Activated B cell treated with CpG ODN at 0.5 μM for 24 hours (primary cell): Measurements from ENCODE around the gene ASB2. TPM values are rescaled to one million over a fixed set of nuclear protein-coding genes. Genes with fewer than 3 reads are reported as not detected.

Experiments used
- ATAC-seq: fragments of 200-7000 bp; cut with Tn5 transposase; one replicate; pipeline ENCODE4 v1.10.0; 2021; ENCODE audit warnings: low read depth, mild to moderate bottlenecking, moderate library complexity
- CTCF ChIA-PET: fragments of 350-600 bp; sonication (Branson Sonifier 250); formaldehyde crosslinking; loops from one replicate; lab custom pipeline; 2021; ENCODE audit warnings: antibody characterized with exemption; lab: Charles Lee
- POLR2A ChIA-PET: fragments of 350-600 bp; sonication (Branson Sonifier 250); formaldehyde crosslinking; loops from one replicate; lab custom pipeline; 2021; ENCODE audit warnings: antibody characterized with exemption; lab: Charles Lee
- DNase-seq: peaks from one replicate; pipeline ENCODE4 v3.0.0; 2022
- H3K27ac Mint-ChIP-seq: one replicate; pipeline ENCODE4 v1.8.0; 2020; ENCODE audit warnings: mixed read lengths
- H3K27me3 Mint-ChIP-seq: one replicate; pipeline ENCODE4 v1.8.0; 2021; ENCODE audit warnings: mixed read lengths
- H3K36me3 Mint-ChIP-seq: one replicate; pipeline ENCODE4 v1.8.0; 2021; ENCODE audit warnings: low read depth, mixed read lengths
- H3K4me1 Mint-ChIP-seq: one replicate; pipeline ENCODE4 v1.8.0; 2021; ENCODE audit warnings: mixed read lengths
- H3K4me3 Mint-ChIP-seq: one replicate; pipeline ENCODE4 v1.8.0; 2020; ENCODE audit warnings: mild to moderate bottlenecking, mixed read lengths
- H3K9me3 Mint-ChIP-seq: one replicate; pipeline ENCODE4 v1.8.0; 2020; ENCODE audit warnings: mixed read lengths
- intact Hi-C: fragments of 100-400 bp; cut with micrococcal nuclease; formaldehyde crosslinking; loops from one replicate; pipeline ENCODE4 v1.15.1; 2024
- total RNA-seq: library from RNA; stranded (reverse); gene quantifications from 2 replicates; pipeline ENCODE4 v1.2.3, GENCODE V29; 2022
- TF ChIP-seq, protein P1 (sequence below): fragments of 200-600 bp; IDR thresholded peaks from one replicate; pipeline ENCODE4 v1.8.0; 2022; ENCODE audit warnings: antibody characterized with exemption, mild to moderate bottlenecking

The ASB2 gene
- total RNA-seq, 1 donor from 2014 or later = 3.1 TPM

GRCh38 chr14:93957333-93957710, 19.0 kb downstream of the ASB2 start:
- ATAC-seq (no peak), DNase-seq (no peak)
- H3K9me3 Mint-ChIP-seq = no peaks in the 10 kb centered on the region
- H3K4me1 Mint-ChIP-seq = peaks cover 87% of the 10 kb centered on the region
- no peaks in the 10 kb centered on the region for H3K36me3 Mint-ChIP-seq
- TF ChIP-seq, protein P1, sequence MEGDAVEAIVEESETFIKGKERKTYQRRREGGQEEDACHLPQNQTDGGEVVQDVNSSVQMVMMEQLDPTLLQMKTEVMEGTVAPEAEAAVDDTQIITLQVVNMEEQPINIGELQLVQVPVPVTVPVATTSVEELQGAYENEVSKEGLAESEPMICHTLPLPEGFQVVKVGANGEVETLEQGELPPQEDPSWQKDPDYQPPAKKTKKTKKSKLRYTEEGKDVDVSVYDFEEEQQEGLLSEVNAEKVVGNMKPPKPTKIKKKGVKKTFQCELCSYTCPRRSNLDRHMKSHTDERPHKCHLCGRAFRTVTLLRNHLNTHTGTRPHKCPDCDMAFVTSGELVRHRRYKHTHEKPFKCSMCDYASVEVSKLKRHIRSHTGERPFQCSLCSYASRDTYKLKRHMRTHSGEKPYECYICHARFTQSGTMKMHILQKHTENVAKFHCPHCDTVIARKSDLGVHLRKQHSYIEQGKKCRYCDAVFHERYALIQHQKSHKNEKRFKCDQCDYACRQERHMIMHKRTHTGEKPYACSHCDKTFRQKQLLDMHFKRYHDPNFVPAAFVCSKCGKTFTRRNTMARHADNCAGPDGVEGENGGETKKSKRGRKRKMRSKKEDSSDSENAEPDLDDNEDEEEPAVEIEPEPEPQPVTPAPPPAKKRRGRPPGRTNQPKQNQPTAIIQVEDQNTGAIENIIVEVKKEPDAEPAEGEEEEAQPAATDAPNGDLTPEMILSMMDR = no peak
- no peaks in the 10 kb centered on the region for H3K27me3 Mint-ChIP-seq
- ChIA-PET POLR2A (interaction anchor here (1.0 to 7.2 kb wide), 2 partner anchors 13 to 17 kb away, joined by 4 to 133 read pairs; no protein-coding TSS in a partner anchor), CTCF (interaction anchor here (3.3 to 12.0 kb wide), 2 partner anchors 13 to 19 kb away, joined by 16 to 126 read pairs; no protein-coding TSS in a partner anchor)
- H3K27ac Mint-ChIP-seq = peak overlapping the region; percentile 56
- intact Hi-C loops = loop anchor here (5.0 kb wide), 3 partner anchors 45 to 1280 kb away; no protein-coding TSS in a partner anchor
- no peak overlapping the region for H3K4me3 Mint-ChIP-seq

DNA sequence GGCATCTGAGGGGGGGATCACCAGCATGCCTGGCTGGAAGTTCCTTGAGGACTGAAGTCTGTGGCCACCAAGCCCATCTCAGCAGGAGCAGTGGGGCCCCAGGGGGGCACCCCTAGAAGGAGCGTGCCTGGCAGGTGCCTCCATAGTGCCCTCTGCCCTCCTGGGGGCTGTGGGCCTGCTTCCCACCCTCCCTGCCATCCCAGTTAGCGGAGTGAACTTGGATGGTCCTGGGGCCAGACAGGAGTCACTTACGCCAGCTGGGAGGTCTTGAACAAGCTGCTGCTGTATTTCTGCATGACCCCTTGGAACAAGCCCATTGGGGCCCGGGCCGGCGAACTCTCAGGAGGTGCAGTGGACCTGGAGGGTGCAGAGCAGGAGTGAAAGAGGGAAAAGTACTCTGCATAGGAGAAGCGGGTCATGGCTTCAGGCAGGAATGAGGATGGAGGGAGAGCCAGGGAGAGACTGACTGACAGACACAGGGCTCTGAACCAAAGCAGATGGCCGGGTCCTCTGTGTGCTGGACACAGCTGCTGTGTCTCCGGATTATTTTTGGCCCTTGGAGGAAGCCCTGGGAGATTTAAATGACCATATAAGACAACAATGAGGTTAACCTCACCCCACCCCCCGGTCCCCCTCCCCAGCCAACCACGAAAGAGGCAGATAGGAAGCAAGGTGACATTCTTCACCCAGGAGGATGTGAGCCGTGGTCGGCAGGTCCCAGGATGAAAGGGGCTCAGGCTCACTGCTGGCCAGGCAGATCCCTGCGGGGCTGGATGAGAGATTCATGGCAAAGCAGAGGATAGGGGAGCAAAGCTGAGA, 19.6 kb downstream of the ASB2 start:
- Mint-ChIP-seq H3K9me3 (no peaks in the 10 kb centered on the region), H3K4me3 (no peak overlapping the region), H3K27me3 (no peaks in the 10 kb centered on the region), H3K4me1 (peaks cover 83% of the 10 kb centered on the region), H3K36me3 (no peaks in the 10 kb centered on the region), H3K27ac (peak overlapping the region; percentile 56)
- TF ChIP-seq, protein P1 = no peak
- intact Hi-C loops = loop anchor here (5.0 kb wide), 3 partner anchors 46 to 1279 kb away; no protein-coding TSS in a partner anchor
- no peak for ATAC-seq
- DNase-seq = no peak
- CTCF ChIA-PET = interaction anchor here (0.7 to 12.0 kb wide), 3 partner anchors 14 to 47 kb away, joined by 3 to 126 read pairs (median 16); no protein-coding TSS in a partner anchor
- POLR2A ChIA-PET = interaction anchor here (1.0 to 7.2 kb wide), 3 partner anchors 9 to 17 kb away, joined by 3 to 133 read pairs (median 4); no protein-coding TSS in a partner anchor

GRCh38 chr14:93955850-93956481, 20.4 kb downstream of the ASB2 start:
- Mint-ChIP-seq H3K27ac (peak overlapping the region; percentile 2), H3K4me3 (peak overlapping the region; percentile 75), H3K4me1 (peaks cover 76% of the 10 kb centered on the region), H3K27me3 (no peaks in the 10 kb centered on the region), H3K36me3 (no peaks in the 10 kb centered on the region), H3K9me3 (no peaks in the 10 kb centered on the region)
- CTCF ChIA-PET = interaction anchor here (0.7 to 12.0 kb wide), 3 partner anchors 15 to 48 kb away, joined by 3 to 126 read pairs (median 16); no protein-coding TSS in a partner anchor
- intact Hi-C loops = loop anchor here (2.0 to 5.0 kb wide), 4 partner anchors 15 to 1279 kb away; no protein-coding TSS in a partner anchor
- POLR2A ChIA-PET = interaction anchor here (1.1 to 7.2 kb wide), 3 partner anchors 8 to 14 kb away, joined by 3 to 133 read pairs (median 3); no protein-coding TSS in a partner anchor
- ATAC-seq (no peak), DNase-seq (no peak)
- TF ChIP-seq, protein P1 = no peak

DNA sequence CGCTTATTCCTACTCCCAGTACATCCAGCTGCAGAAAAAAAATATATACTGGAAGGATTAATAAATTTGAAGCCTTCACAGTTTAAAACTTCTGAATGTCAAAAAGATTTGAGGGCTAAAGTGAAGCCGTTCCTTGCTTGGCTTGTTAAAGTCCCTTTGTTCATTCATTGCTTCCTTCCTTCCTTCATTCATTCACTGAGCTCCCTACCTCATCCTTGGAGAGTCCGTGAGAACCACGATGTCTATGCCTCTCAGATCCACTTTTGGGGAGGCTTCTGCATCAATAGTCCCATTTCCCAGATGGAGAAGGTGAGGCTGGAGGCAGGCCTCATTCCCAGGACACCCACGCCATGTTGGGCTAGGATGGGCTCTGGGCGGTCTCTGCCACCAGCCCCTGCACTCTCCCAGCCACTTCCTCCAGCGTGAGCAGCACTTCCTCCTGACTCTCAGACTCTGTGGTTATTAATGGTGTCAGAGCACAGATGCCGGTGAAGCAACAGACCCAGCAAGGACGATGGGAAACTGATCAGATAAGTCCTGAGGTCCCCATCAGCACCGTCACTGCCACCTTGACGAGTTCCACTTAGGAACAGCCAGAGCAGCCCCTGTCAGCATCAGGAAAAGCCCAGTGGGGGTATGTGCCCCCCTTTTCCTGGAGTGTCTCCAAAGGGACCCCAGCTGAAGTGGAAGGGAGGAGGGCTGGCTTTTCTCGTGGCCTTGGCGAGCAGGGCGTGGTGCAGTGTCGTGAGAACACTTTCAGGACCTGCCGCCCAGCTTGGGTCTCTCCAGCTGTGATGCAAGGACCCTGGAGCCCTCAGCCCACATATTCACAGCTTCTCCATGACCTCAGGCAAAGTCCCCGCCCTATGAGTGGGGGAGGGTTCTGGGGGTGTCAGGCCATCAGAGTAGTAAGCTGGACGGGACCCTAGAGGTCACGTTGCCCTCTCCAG, 21.2 kb downstream of the ASB2 start:
- ChIA-PET POLR2A (interaction anchor here (1.1 to 7.2 kb wide), 2 partner anchors 9 to 15 kb away, joined by 3 to 133 read pairs; no protein-coding TSS in a partner anchor), CTCF (interaction anchor here (3.3 to 12.0 kb wide), 2 partner anchors 16 kb away, joined by 16 to 126 read pairs; no protein-coding TSS in a partner anchor)
- H3K36me3 Mint-ChIP-seq = no peaks in the 10 kb centered on the region
- intact Hi-C loops = loop anchor here (2.0 to 5.0 kb wide), 4 partner anchors 16 to 1278 kb away; no protein-coding TSS in a partner anchor
- H3K27ac Mint-ChIP-seq = peak overlapping the region; percentile 76
- TF ChIP-seq, protein P1 = no peak
- peaks cover 70% of the 10 kb centered on the region for H3K4me1 Mint-ChIP-seq
- H3K4me3 Mint-ChIP-seq = peak overlapping the region; percentile 75
- DNase-seq (no peak), ATAC-seq (peak; percentile 34)
- no peaks in the 10 kb centered on the region for H3K27me3 Mint-ChIP-seq
- H3K9me3 Mint-ChIP-seq = no peaks in the 10 kb centered on the region
